Naive thymus-derived CD8-positive, alpha-beta T cell (primary cell): ENCODE data around the gene FLYWCH1. TPM values are rescaled to one million over a fixed set of nuclear protein-coding genes. Genes with fewer than 3 reads are reported as not detected.
A peak's percentile ranks its signal among the peaks of the same experiment; 100 is the strongest.

Experiments
- ATAC-seq, 2 donors: fragments of 150-1000 bp; cut with Tn5 transposase in 1 of 2; sonication (Bioruptor Pico), chemical (Tn5 transposase) in 1 of 2; 1 replicate in 1 of 2; 2 replicates in 1 of 2; pipeline ENCODE4 v1.10.0; 2021; ENCODE audit warnings: mild to moderate bottlenecking in 2 of 2, moderate library complexity in 2 of 2
- POLR2A ChIA-PET: fragments of 350-600 bp; sonication (Branson Sonifier 250); formaldehyde crosslinking; loops from one replicate; lab custom pipeline; 2021; ENCODE audit warnings: antibody characterized with exemption; lab: Charles Lee
- DNase-seq, 10 donors: peaks; one replicate each; pipeline versions ENCODE4 v3.0.0 to v3.0.0-alpha.2; 2020 to 2022
- H3K27ac Mint-ChIP-seq, 10 donors: one replicate each; pipeline ENCODE4 v1.8.0; 2020 to 2022; ENCODE audit warnings: mild to moderate bottlenecking in 10 of 10, mixed read lengths in 10 of 10, moderate library complexity in 4 of 10, inconsistent platforms in 1 of 10
- H3K27me3 Mint-ChIP-seq, 5 donors: one replicate each; pipeline ENCODE4 v1.8.0; 2021 to 2022; ENCODE audit warnings: mixed read lengths in 5 of 5
- H3K36me3 Mint-ChIP-seq, 3 donors: one replicate each; pipeline ENCODE4 v1.8.0; 2020 to 2022; ENCODE audit warnings: mixed read lengths in 3 of 3, mild to moderate bottlenecking in 2 of 3, inconsistent platforms in 1 of 3
- H3K4me1 Mint-ChIP-seq, 4 donors: one replicate each; pipeline ENCODE4 v1.8.0; 2021 to 2022; ENCODE audit warnings: mixed read lengths in 4 of 4
- H3K4me3 Mint-ChIP-seq, 10 donors: one replicate each; pipeline ENCODE4 v1.8.0; 2020 to 2022; ENCODE audit warnings: mild to moderate bottlenecking in 10 of 10, mixed read lengths in 10 of 10, moderate library complexity in 6 of 10, inconsistent platforms in 1 of 10
- H3K9me3 Mint-ChIP-seq, 9 donors: one replicate each; pipeline ENCODE4 v1.8.0; 2020 to 2022; ENCODE audit warnings: mixed read lengths in 9 of 9, mild to moderate bottlenecking in 3 of 9, inconsistent platforms in 1 of 9, moderate library complexity in 1 of 9
- polyA plus RNA-seq, 3 donors: library from polyadenylated mRNA; unstranded; fragments of 300-500 nt; fragmentation: Illumina TruSeq; gene quantifications; one replicate each; pipeline ENCODE4 v1.2.3, GENCODE V29; 2021
- total RNA-seq, 8 experiments: library from RNA in 2 of 8; stranded (reverse) in 2 of 8; gene quantifications; one replicate each; pipeline ENCODE4 v1.2.3 and lab custom pipeline; 2021 to 2026

FLYWCH1 gene
- total and polyA plus RNA-seq, 5 experiments from 2014 or later, result 5.9 to 113 (median 18.4) TPM

DNA sequence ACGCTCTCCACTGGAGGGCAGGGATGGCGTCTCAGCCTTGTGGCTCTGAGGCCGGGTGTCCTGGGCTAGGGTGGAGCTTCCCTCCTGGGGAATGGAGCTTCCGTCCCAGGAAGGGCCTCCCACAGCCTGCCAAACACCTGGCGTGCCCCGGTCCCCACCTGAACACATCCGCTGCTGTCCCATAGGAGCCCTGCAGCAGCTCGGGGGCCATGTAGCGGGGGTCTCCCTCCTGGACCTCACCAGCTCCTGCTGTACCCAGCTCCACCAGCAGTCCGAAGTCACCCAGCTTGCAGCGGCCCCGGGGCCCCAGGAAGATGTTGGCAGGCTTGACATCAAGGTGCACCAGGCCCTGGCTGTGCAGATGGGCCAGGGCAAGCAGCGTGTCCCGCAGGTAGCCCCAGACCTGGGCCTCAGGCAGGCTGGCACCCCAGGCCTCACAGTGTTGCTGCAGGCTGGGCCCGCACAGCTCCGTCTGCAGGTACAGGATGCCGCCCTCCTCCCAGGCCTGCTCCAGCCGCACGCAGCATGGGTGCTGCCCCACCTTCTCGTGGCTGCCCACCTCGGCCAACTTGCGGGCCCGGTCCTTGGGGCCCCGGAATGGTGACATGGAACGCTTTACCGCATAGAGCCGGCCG, 63.5 kb downstream of the FLYWCH1 start:
- H3K27me3 Mint-ChIP-seq, result peaks cover 0 to 27% (median 14%) of the 10 kb centered on the region in 5 donors
- H3K9me3 Mint-ChIP-seq, result no peaks in the 10 kb centered on the region
- peaks cover 0 to 8% (median 5%) of the 10 kb centered on the region in 4 donors for H3K4me1 Mint-ChIP-seq
- no peaks in the 10 kb centered on the region for H3K36me3 Mint-ChIP-seq
- ATAC-seq (no peak), DNase-seq (no peak)
- POLR2A ChIA-PET, result no interaction called here
- no peak overlapping the region for H3K27ac Mint-ChIP-seq
- H3K4me3 Mint-ChIP-seq, result no peak overlapping the region

GRCh38 chr16:2976201-2976600, 64.5 kb downstream of the FLYWCH1 start:
- H3K9me3 Mint-ChIP-seq, result no peaks in the 10 kb centered on the region
- DNase-seq, result no peak
- POLR2A ChIA-PET, result no interaction called here
- H3K36me3 Mint-ChIP-seq, result no peaks in the 10 kb centered on the region
- peaks cover 0 to 17% (median 8%) of the 10 kb centered on the region in 5 donors for H3K27me3 Mint-ChIP-seq
- H3K4me1 Mint-ChIP-seq, result peaks cover 4 to 7% (median 5%) of the 10 kb centered on the region in 4 donors
- H3K27ac Mint-ChIP-seq, result no peak overlapping the region
- no peak for ATAC-seq
- H3K4me3 Mint-ChIP-seq, result no peak overlapping the region

- Mint-ChIP-seq H3K27me3 (peaks cover 0 to 13% (median 6%) of the 10 kb centered on the region in 5 donors), H3K4me3 (no peak overlapping the region)
These were observed 64.9 kb downstream of the FLYWCH1 start for GRCh38 chr16:2976673-2977072.

GRCh38 chr16:2977440-2977839, 65.7 kb downstream of the FLYWCH1 start:
- Mint-ChIP-seq H3K36me3 (no peaks in the 10 kb centered on the region), H3K9me3 (no peaks in the 10 kb centered on the region), H3K4me3 (no peak overlapping the region), H3K27me3 (peaks cover 0 to 7% (median 0%) of the 10 kb centered on the region in 5 donors), H3K27ac (no peak overlapping the region), H3K4me1 (peaks cover 0 to 18% (median 11%) of the 10 kb centered on the region in 4 donors)
- ATAC-seq (no peak), DNase-seq (no peak)
- POLR2A ChIA-PET, result interaction anchor here (0.8 to 1.2 kb wide), 2 partner anchors 12 to 15 kb away, joined by 3 to 4 read pairs; no protein-coding TSS in a partner anchor

More at GRCh38 chr16:2976673-2977072, 64.9 kb downstream of the FLYWCH1 start:
- DNase-seq (no peak), ATAC-seq (no peak)
- Mint-ChIP-seq H3K9me3 (no peaks in the 10 kb centered on the region), H3K4me1 (peaks cover 4 to 10% (median 7%) of the 10 kb centered on the region in 4 donors), H3K27ac (no peak overlapping the region), H3K36me3 (no peaks in the 10 kb centered on the region)
- POLR2A ChIA-PET, result interaction anchor here (1.2 kb wide), 1 partner anchor 15 kb away, joined by 4 read pairs; no protein-coding TSS in a partner anchor

DNA sequence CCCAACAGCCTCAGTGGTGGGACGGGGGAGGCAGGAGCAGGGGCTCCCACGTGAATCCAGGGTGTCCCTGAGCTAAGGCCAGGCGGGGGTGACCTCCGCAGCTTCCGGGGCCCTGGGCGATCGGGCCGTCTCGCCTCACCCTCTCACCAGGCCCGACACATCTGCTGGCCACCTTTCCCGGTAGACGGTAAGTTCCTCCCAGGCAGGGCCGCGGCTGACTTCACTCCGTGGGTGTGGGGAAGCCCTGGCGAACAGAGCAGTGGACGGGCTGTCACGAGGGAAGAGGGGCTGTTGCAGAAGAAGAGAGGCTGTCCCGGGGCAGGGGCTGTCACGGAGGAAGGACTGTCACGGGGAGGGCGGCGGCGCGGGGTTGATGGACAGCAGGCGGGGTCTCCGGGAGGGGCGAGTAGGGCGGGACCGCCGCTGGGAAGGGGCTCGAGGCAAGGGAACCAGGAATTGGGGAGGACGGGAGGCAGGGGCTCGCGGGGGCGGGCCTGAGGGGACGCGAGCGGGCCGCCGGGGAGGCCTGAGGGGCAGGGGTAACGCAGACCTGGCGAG, 68.0 kb downstream of the FLYWCH1 start:
- Mint-ChIP-seq H3K4me3 (peak overlapping the region in 8 of 10 donors; percentile 18 to 84 (median 64)), H3K4me1 (peaks cover 0 to 25% (median 15%) of the 10 kb centered on the region in 4 donors), H3K27ac (peak overlapping the region in 1 of 10 donors; percentile 56), H3K36me3 (no peaks in the 10 kb centered on the region), H3K9me3 (no peaks in the 10 kb centered on the region), H3K27me3 (peaks cover 0 to 7% (median 0%) of the 10 kb centered on the region in 5 donors)
- DNase-seq (no peak), ATAC-seq (no peak)
- POLR2A ChIA-PET, result interaction anchor here (0.8 to 1.9 kb wide), 7 partner anchors 10 to 155 kb away, joined by 3 to 14 read pairs (median 5); partner anchors contain the start of genes KREMEN2, PAQR4 and ZNF213

GRCh38 chr16:2980227-2981176, 68.8 kb downstream of the FLYWCH1 start, which contains the start of gene PKMYT1:
TSS of gene PKMYT1 (minus strand) at chr16:2980446. CDS start at chr16:2979657, 789 bp downstream.
- Mint-ChIP-seq H3K4me3 (peak within 1 kb of the TSS; percentile 61 to 87 (median 80)), H3K9me3 (no peaks in the 10 kb centered on the region), H3K36me3 (no peaks in the 10 kb centered on the region), H3K4me1 (peaks cover 0 to 25% (median 15%) of the 10 kb centered on the region in 4 donors), H3K27ac (peak within 1 kb of the TSS; percentile 44 to 87 (median 82)), H3K27me3 (peaks cover 0 to 7% (median 0%) of the 10 kb centered on the region in 5 donors)
- ATAC-seq (peak; percentile 91 to 96), DNase-seq (peak; percentile 89 to 99 (median 95))
- POLR2A ChIA-PET, result interaction anchor here (0.6 to 1.9 kb wide), 16 partner anchors 9 to 1004 kb away, joined by 3 to 14 read pairs (median 4); partner anchors contain the start of genes KREMEN2, PAQR4, SLX4 and ZNF213

DNA sequence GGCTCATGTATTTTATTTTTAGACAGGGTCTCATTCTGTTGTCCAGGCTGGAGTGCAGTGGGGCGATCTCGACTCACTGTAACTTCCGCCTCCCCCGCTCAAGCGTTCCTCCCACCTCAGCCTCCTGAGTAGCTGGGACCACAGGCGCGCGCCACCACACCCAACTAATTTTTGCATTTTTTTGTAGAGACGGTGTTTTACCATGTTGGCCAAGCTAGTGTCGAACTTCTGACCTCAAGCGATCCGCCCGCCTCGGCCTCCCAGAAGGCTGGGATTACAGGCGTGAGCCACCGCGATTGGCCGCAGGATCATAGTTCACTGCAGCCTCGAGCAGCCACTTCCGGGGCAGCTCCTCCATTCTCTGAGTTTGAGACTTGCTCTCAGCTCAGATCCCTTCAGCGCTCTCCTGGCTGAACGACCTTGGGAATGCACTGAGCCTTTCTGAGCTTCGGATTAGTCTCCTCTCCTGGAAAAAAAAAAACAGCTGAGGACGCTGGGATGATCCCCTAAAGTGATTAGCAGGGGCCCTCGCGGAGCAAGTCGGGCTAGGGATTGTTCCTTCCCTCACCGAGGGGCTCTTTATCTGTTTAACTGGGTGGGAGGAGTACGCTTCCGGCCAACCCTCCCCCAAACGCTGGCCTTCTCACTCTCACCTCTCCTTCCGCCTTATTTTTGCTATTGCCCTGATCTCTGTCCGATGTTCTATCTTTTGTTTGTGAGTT, 69.6 kb downstream of the FLYWCH1 start:
- no peaks in the 10 kb centered on the region for H3K9me3 Mint-ChIP-seq
- H3K27ac Mint-ChIP-seq, result peak overlapping the region; percentile 62 to 91 (median 84)
- no peak for ATAC-seq
- POLR2A ChIA-PET, result interaction anchor here (1.0 to 1.9 kb wide), 9 partner anchors 9 to 40 kb away, joined by 3 to 14 read pairs (median 5); partner anchors contain the start of genes KREMEN2 and PAQR4
- peaks cover 0 to 25% (median 15%) of the 10 kb centered on the region in 4 donors for H3K4me1 Mint-ChIP-seq
- peaks cover 0 to 7% (median 0%) of the 10 kb centered on the region in 5 donors for H3K27me3 Mint-ChIP-seq
- peak overlapping the region; percentile 57 to 87 (median 80) for H3K4me3 Mint-ChIP-seq
- DNase-seq, result no peak
- no peaks in the 10 kb centered on the region for H3K36me3 Mint-ChIP-seq

DNA sequence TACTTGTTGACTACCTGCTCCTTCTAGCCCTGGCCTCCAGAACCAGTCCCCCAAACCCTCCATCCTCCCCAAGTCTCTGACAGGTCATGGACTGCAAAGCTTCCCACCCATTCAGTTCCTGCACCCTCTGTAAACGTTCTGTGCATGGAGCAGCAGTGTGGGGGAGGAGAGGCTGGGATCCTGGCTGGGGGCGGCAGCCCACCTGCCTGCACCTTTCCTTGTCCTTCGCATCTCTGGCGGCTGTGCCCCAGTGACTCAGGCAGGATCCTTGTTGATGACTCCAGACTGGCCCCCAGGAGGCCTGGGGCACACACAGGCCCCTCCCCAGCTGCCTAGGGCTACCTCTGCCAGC, 70.1 kb downstream of the FLYWCH1 start:
- Mint-ChIP-seq H3K9me3 (no peaks in the 10 kb centered on the region), H3K27ac (peak overlapping the region in 6 of 10 donors; percentile 67 to 91 (median 84)), H3K36me3 (no peaks in the 10 kb centered on the region), H3K4me1 (peaks cover 0 to 25% (median 15%) of the 10 kb centered on the region in 4 donors), H3K27me3 (peaks cover 0 to 5% (median 0%) of the 10 kb centered on the region in 5 donors), H3K4me3 (peak overlapping the region; percentile 57 to 87 (median 80))
- no peak for DNase-seq
- ATAC-seq, result no peak
- POLR2A ChIA-PET, result interaction anchor here (1.4 to 1.6 kb wide), 3 partner anchors 8 to 38 kb away, joined by 3 to 6 read pairs (median 4); no protein-coding TSS in a partner anchor

- Mint-ChIP-seq H3K27me3 (no peaks in the 10 kb centered on the region), H3K36me3 (no peaks in the 10 kb centered on the region), H3K4me1 (peaks cover 0 to 25% (median 15%) of the 10 kb centered on the region in 4 donors), H3K27ac (peak overlapping the region in 1 of 10 donors; percentile 37), H3K9me3 (no peaks in the 10 kb centered on the region), H3K4me3 (peak overlapping the region in 9 of 10 donors; percentile 1 to 80 (median 67))
- ATAC-seq, result no peak
- POLR2A ChIA-PET, result interaction anchor here (0.7 kb wide), 1 partner anchor 117 kb away, joined by 4 read pairs; no protein-coding TSS in a partner anchor
- no peak for DNase-seq
These were observed 70.7 kb downstream of the FLYWCH1 start for GRCh38 chr16:2982402-2982801.

DNA sequence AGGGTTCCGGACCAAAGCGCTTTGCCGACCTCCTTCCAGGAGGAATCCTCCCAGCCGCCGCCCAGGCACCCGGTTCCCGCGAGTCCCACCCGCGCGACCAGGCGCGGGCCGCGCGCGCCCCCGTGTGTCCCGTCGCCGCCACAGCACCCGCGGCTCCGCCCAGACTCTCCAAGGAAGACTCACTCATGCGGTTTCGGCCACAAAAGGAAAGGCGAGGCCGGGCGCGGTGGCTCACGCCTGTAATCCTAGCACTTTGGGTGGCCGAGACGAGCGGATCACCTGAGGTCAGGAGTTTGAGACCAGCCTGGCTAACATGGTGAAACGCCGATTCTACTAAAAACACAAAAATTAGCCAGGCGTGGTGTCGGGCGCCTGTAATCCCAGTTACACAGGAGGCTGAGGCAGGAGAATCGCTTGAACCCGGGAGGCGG, 72.0 kb downstream of the FLYWCH1 start:
- peaks cover 0 to 25% (median 15%) of the 10 kb centered on the region in 4 donors for H3K4me1 Mint-ChIP-seq
- no peaks in the 10 kb centered on the region for H3K27me3 Mint-ChIP-seq
- POLR2A ChIA-PET, result no interaction called here
- H3K27ac Mint-ChIP-seq, result no peak overlapping the region
- H3K36me3 Mint-ChIP-seq, result no peaks in the 10 kb centered on the region
- H3K9me3 Mint-ChIP-seq, result no peaks in the 10 kb centered on the region
- peak overlapping the region in 4 of 10 donors; percentile 22 to 48 (median 28) for H3K4me3 Mint-ChIP-seq
- ATAC-seq (peak; percentile 50 to 55), DNase-seq (peak in 7 of 10 donors; percentile 45 to 69 (median 57))

DNA sequence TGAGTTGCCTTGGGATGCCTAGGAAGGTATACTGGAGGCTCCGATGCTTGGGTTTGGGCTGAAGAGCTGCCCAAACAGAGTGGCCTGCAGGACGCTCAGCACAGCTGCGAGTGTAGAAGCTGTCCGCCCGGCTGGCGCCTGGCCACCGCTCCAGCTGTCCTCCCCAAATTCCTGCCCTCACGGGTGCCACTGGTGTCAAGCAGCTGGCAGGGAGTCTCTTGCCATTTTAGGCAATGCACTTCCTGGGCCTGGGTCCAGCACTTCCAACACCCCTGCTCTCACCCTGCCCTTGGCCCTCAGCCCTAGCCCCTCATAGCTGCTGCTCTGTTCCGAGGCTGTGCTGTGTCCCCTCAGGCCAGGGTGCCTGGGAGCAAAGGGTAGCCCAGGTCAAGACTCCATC, 73.7 kb downstream of the FLYWCH1 start:
- no peaks in the 10 kb centered on the region for H3K9me3 Mint-ChIP-seq
- DNase-seq, result no peak
- no peak for ATAC-seq
- POLR2A ChIA-PET, result no interaction called here
- H3K36me3 Mint-ChIP-seq, result no peaks in the 10 kb centered on the region
- H3K27ac Mint-ChIP-seq, result no peak overlapping the region
- H3K4me3 Mint-ChIP-seq, result no peak overlapping the region
- H3K4me1 Mint-ChIP-seq, result peaks cover 0 to 25% (median 14%) of the 10 kb centered on the region in 4 donors
- H3K27me3 Mint-ChIP-seq, result no peaks in the 10 kb centered on the region
